ENCODE data around the gene ABHD17C. TPM values are rescaled to one million over a fixed set of nuclear protein-coding genes. Genes with fewer than 3 reads are reported as not detected.
A peak's percentile ranks its signal among the peaks of the same experiment; 100 is the strongest.
"Not testable (repeated sequence)": the region's sequence is repeated elsewhere in the genome, so short reads cannot be mapped to it uniquely, and the experiment has no call there.

The ABHD17C gene
- polyA plus RNA-seq, 3 donors from 2014 or later: 1.3 to 2.7 (median 1.5) TPM

- H3K36me3 Mint-ChIP-seq: peaks cover 3 to 15% (median 6%) of the 10 kb centered on the region in 3 donors
- no peak for DNase-seq
- H3K27me3 Mint-ChIP-seq (ENCODE audit: low read depth in 3 of 3): peaks cover 0 to 2% (median 2%) of the 10 kb centered on the region in 3 donors
- no peak overlapping the region for H3K4me3 Mint-ChIP-seq
- H3K4me1 Mint-ChIP-seq: no peaks in the 10 kb centered on the region
- peak overlapping the region in 1 of 6 donors; percentile 53 for H3K27ac Mint-ChIP-seq
- peaks cover 0 to 4% (median 0%) of the 10 kb centered on the region in 6 donors for H3K9me3 Mint-ChIP-seq
Observed at GRCh38 chr15:80744826-80745225, 49.7 kb downstream of the ABHD17C start.

GRCh38 chr15:80745888-80746287, 50.8 kb downstream of the ABHD17C start:
- peaks cover 0 to 4% (median 0%) of the 10 kb centered on the region in 6 donors for H3K9me3 Mint-ChIP-seq
- H3K36me3 Mint-ChIP-seq: peaks cover 3 to 25% (median 14%) of the 10 kb centered on the region in 3 donors
- no peak for DNase-seq
- no peak overlapping the region for H3K4me3 Mint-ChIP-seq
- H3K4me1 Mint-ChIP-seq: no peaks in the 10 kb centered on the region
- peaks cover 0 to 2% (median 2%) of the 10 kb centered on the region in 3 donors for H3K27me3 Mint-ChIP-seq (ENCODE audit: low read depth in 3 of 3)
- no peak overlapping the region for H3K27ac Mint-ChIP-seq

GRCh38 chr15:80747317-80748053, 52.4 kb downstream of the ABHD17C start:
- H3K9me3 Mint-ChIP-seq: peaks cover 0 to 4% (median 0%) of the 10 kb centered on the region in 6 donors
- H3K4me3 Mint-ChIP-seq: no peak overlapping the region
- H3K27ac Mint-ChIP-seq: no peak overlapping the region
- peaks cover 0 to under 1% of the 10 kb centered on the region in 2 donors for H3K4me1 Mint-ChIP-seq
- peaks cover 3 to 32% (median 14%) of the 10 kb centered on the region in 3 donors for H3K36me3 Mint-ChIP-seq
- no peak for DNase-seq
- H3K27me3 Mint-ChIP-seq (ENCODE audit: low read depth in 3 of 3): peaks cover 0 to 2% (median 2%) of the 10 kb centered on the region in 3 donors

- peaks cover 12 to 22% of the 10 kb centered on the region in 2 donors for H3K4me1 Mint-ChIP-seq
- no peak overlapping the region for H3K4me3 Mint-ChIP-seq
- no peak for DNase-seq
- peaks cover 3 to 32% (median 14%) of the 10 kb centered on the region in 3 donors for H3K36me3 Mint-ChIP-seq
- peaks cover 0 to 2% (median 2%) of the 10 kb centered on the region in 3 donors for H3K27me3 Mint-ChIP-seq (ENCODE audit: low read depth in 3 of 3)
- H3K9me3 Mint-ChIP-seq: peaks cover 0 to 4% (median 0%) of the 10 kb centered on the region in 6 donors
- H3K27ac Mint-ChIP-seq: no peak overlapping the region
Observed at GRCh38 chr15:80749589-80749988, 54.5 kb downstream of the ABHD17C start.

- Mint-ChIP-seq H3K9me3 (peaks cover 0 to 4% (median 0%) of the 10 kb centered on the region in 6 donors), H3K4me1 (peaks cover 19 to 32% of the 10 kb centered on the region in 2 donors), H3K4me3 (no peak overlapping the region), H3K27me3 (ENCODE audit: low read depth in 3 of 3) (peaks cover 0 to 2% (median 2%) of the 10 kb centered on the region in 3 donors), H3K27ac (no peak overlapping the region), H3K36me3 (peaks cover 3 to 32% (median 14%) of the 10 kb centered on the region in 3 donors)
- DNase-seq: no peak
Observed at GRCh38 chr15:80750575-80750974, 55.5 kb downstream of the ABHD17C start.

GRCh38 chr15:80752204-80752603, 57.1 kb downstream of the ABHD17C start:
- Mint-ChIP-seq H3K27ac (no peak overlapping the region), H3K27me3 (ENCODE audit: low read depth in 3 of 3) (peaks cover 0 to 2% (median 0%) of the 10 kb centered on the region in 3 donors), H3K36me3 (peaks cover 3 to 24% (median 14%) of the 10 kb centered on the region in 3 donors), H3K4me1 (peaks cover 32 to 44% of the 10 kb centered on the region in 2 donors), H3K9me3 (no peaks in the 10 kb centered on the region), H3K4me3 (no peak overlapping the region)
- DNase-seq: no peak

GRCh38 chr15:80753161-80753560, 58.1 kb downstream of the ABHD17C start:
- Mint-ChIP-seq H3K4me1 (peaks cover 32 to 44% of the 10 kb centered on the region in 2 donors), H3K27me3 (ENCODE audit: low read depth in 3 of 3) (no peaks in the 10 kb centered on the region), H3K9me3 (no peaks in the 10 kb centered on the region), H3K36me3 (peaks cover 0 to 20% (median 14%) of the 10 kb centered on the region in 3 donors), H3K4me3 (peak overlapping the region in 2 of 5 donors; percentile 15 to 27), H3K27ac (peak overlapping the region in 1 of 6 donors; percentile 78)
- peak in 1 of 3 donors; percentile 4 for DNase-seq

GRCh38 chr15:80754014-80754413, 58.9 kb downstream of the ABHD17C start:
- H3K27ac Mint-ChIP-seq: peak overlapping the region in 1 of 6 donors; percentile 57
- no peak overlapping the region for H3K4me3 Mint-ChIP-seq
- no peak for DNase-seq
- no peaks in the 10 kb centered on the region for H3K27me3 Mint-ChIP-seq (ENCODE audit: low read depth in 3 of 3)
- peaks cover 0 to 18% (median 14%) of the 10 kb centered on the region in 3 donors for H3K36me3 Mint-ChIP-seq
- H3K9me3 Mint-ChIP-seq: no peaks in the 10 kb centered on the region
- peaks cover 32 to 44% of the 10 kb centered on the region in 2 donors for H3K4me1 Mint-ChIP-seq

- no peaks in the 10 kb centered on the region for H3K9me3 Mint-ChIP-seq
- H3K27ac Mint-ChIP-seq: peak overlapping the region in 1 of 6 donors; percentile 66
- peak overlapping the region; percentile 26 to 78 (median 51) for H3K4me3 Mint-ChIP-seq
- peaks cover 0 to 7% (median 0%) of the 10 kb centered on the region in 3 donors for H3K36me3 Mint-ChIP-seq
- peak; percentile 18 to 44 (median 36) for DNase-seq
- H3K27me3 Mint-ChIP-seq (ENCODE audit: low read depth in 3 of 3): no peaks in the 10 kb centered on the region
- H3K4me1 Mint-ChIP-seq: peaks cover 32 to 44% of the 10 kb centered on the region in 2 donors
Observed at GRCh38 chr15:80755885-80756284, 60.8 kb downstream of the ABHD17C start.

- Mint-ChIP-seq H3K9me3 (no peaks in the 10 kb centered on the region), H3K4me1 (peaks cover 29 to 36% of the 10 kb centered on the region in 2 donors), H3K4me3 (no peak overlapping the region), H3K27me3 (ENCODE audit: low read depth in 3 of 3) (peaks cover 0 to 1% (median 0%) of the 10 kb centered on the region in 3 donors), H3K27ac (no peak overlapping the region), H3K36me3 (peaks cover 0 to 4% (median 0%) of the 10 kb centered on the region in 3 donors)
- DNase-seq: no peak
Observed at GRCh38 chr15:80758130-80758745, 63.1 kb downstream of the ABHD17C start.

- H3K27ac Mint-ChIP-seq: no peak overlapping the region
- no peaks in the 10 kb centered on the region for H3K9me3 Mint-ChIP-seq
Observed at GRCh38 chr15:80760960-80761359, 65.8 kb downstream of the ABHD17C start.

GRCh38 chr15:80761754-80762153, 66.6 kb downstream of the ABHD17C start:
- Mint-ChIP-seq H3K4me3 (no peak overlapping the region), H3K4me1 (peaks cover under 1 to 1% of the 10 kb centered on the region in 2 donors), H3K36me3 (peaks cover 0 to 4% (median 0%) of the 10 kb centered on the region in 3 donors), H3K27ac (no peak overlapping the region), H3K27me3 (ENCODE audit: low read depth in 3 of 3) (peaks cover 0 to 1% (median 1%) of the 10 kb centered on the region in 3 donors), H3K9me3 (no peaks in the 10 kb centered on the region)
- no peak for DNase-seq

More at GRCh38 chr15:80760960-80761359, 65.8 kb downstream of the ABHD17C start:
- Mint-ChIP-seq H3K27me3 (ENCODE audit: low read depth in 3 of 3) (peaks cover 0 to 1% (median 1%) of the 10 kb centered on the region in 3 donors), H3K36me3 (peaks cover 0 to 4% (median 0%) of the 10 kb centered on the region in 3 donors), H3K4me3 (no peak overlapping the region), H3K4me1 (peaks cover 8 to 9% of the 10 kb centered on the region in 2 donors)
- no peak for DNase-seq

GRCh38 chr15:80763235-80763634, 68.1 kb downstream of the ABHD17C start:
- H3K9me3 Mint-ChIP-seq; H3K4me1 Mint-ChIP-seq; H3K27ac Mint-ChIP-seq; H3K27me3 Mint-ChIP-seq (ENCODE audit: low read depth in 3 of 3); H3K4me3 Mint-ChIP-seq; H3K36me3 Mint-ChIP-seq; DNase-seq: not testable (repeated sequence)

GRCh38 chr15:80764535-80764934, 69.4 kb downstream of the ABHD17C start:
- peaks cover 0 to 2% of the 10 kb centered on the region in 2 donors for H3K4me1 Mint-ChIP-seq
- peaks cover 0 to 1% (median 1%) of the 10 kb centered on the region in 3 donors for H3K27me3 Mint-ChIP-seq (ENCODE audit: low read depth in 3 of 3)
- no peaks in the 10 kb centered on the region for H3K9me3 Mint-ChIP-seq
- H3K4me3 Mint-ChIP-seq: no peak overlapping the region
- no peak overlapping the region for H3K27ac Mint-ChIP-seq
- peaks cover 0 to 4% (median 0%) of the 10 kb centered on the region in 3 donors for H3K36me3 Mint-ChIP-seq
- DNase-seq: no peak

Measured in immature natural killer cell (primary cell).